ENCODE measurements around the gene STIM2.
"Not testable (repeated sequence)": the region's sequence is repeated elsewhere in the genome, so short reads cannot be mapped to it uniquely, and the experiment has no call there.

The STIM2 gene

DNA sequence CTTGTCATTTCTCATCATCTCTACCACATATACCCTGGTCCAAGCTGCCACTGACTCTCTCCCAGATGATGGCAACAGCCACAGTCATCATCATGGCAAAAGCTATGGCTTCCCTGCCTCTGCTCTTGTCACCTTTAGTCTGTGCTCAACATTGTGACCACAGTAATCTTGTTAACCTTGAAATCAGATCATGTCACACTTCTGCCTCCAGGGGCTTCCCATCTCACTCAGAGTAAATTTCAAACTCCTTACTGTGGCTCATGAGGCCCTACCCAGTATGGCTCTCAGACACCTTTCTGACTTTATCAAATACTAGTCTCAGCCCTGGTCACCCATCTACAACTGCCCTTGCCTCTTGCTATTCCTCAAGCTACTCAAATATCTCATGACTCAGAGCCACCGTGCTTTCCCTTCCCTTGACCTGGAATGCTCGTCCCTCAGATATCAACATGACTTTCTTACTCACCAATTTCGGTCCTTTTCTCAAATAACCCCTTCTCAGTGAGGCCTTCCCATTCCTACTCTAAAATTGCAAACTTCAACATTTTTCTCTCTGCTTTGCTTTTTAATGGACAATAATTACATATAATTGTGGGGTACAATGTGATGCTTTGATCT, 41.1 kb upstream of the STIM2 start:
- no peak for TF ChIP-seq CTCF (IDR thresholded peaks at IDR 0.05)
- no peak overlapping the region for H3K27ac ChIP-seq

GRCh38 chr4:26820346-26820745, 40.3 kb upstream of the STIM2 start:
- Histone ChIP-seq H3K4me3 (no peak overlapping the region), H3K27ac (no peak overlapping the region)
- no peak for TF ChIP-seq CTCF (IDR thresholded peaks at IDR 0.05)
- DNase-seq (ENCODE audit: low spot score) = no peak

More for the DNA sequence above, 41.1 kb upstream of the STIM2 start:
- no peak overlapping the region for H3K4me3 ChIP-seq
- no peak for DNase-seq (ENCODE audit: low spot score)

DNA sequence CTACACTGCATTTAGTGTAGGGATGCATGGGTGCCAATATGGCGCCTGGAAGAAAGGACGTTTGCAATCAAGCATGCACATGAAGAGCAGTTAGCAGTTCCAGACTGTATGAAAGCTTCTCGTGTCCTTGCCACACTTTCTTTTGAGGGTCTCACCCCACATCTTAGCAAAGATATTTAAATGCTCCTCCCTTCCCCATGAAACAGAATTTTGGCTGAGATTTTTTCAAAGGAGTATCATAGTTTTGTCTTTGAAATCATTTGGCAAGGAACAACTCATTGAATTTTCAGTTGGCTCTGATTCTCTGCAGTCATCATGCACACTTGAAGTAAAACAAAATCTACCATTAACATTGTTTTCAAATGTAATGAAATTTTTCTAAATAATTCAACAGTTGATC, 39.6 kb upstream of the STIM2 start:
- Histone ChIP-seq H3K27ac (no peak overlapping the region), H3K4me3 (no peak overlapping the region)
- TF ChIP-seq CTCF (IDR thresholded peaks at IDR 0.05) = no peak
- DNase-seq (ENCODE audit: low spot score) = no peak

DNA sequence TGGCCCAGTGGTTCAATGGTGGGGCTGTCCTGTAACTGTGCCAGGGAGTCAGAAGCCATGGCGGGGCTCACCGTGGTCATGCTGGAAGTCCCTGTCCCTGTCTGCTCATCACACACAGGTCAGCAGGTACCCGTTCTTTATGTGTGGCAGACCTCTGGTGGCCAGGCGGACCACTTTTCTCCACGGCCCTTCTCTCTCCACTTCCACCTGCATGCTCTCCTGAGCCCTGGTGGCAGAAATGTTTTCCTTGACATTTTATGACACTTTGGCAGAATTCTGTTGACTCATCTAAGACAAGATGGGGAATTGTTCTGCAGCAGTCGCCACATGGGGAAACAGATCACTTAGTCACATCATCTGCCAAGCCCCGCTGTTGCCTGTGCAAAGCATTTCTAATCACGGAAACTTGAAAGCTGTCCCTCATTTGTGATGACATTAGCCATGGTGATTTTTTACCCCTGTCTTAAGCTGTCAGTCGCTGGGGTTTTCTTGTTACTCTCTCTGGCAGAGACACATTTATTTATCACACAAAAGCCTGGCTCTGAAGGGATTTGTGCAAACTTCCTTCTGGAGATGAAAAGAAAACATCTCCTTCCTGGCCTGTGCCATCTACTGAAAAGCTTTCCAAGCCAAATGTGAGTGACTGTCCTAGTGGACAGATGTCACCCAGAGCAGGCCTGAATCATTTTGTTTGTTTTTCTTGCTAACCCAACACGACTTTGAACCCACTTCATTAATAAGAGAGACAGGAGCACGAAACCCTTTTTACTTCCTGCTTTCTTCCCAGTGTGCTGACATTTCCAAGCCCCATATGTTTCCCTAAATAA, 38.8 kb upstream of the STIM2 start:
- DNase-seq (ENCODE audit: low spot score) = no peak
- H3K27ac ChIP-seq = no peak overlapping the region
- no peak for TF ChIP-seq CTCF (IDR thresholded peaks at IDR 0.05)
- no peak overlapping the region for H3K4me3 ChIP-seq

- Histone ChIP-seq H3K27ac (no peak overlapping the region), H3K4me3 (no peak overlapping the region)
- DNase-seq (ENCODE audit: low spot score) = no peak
- TF ChIP-seq CTCF (IDR thresholded peaks at IDR 0.05) = no peak
These were observed 38.1 kb upstream of the STIM2 start for GRCh38 chr4:26822546-26822945.

DNA sequence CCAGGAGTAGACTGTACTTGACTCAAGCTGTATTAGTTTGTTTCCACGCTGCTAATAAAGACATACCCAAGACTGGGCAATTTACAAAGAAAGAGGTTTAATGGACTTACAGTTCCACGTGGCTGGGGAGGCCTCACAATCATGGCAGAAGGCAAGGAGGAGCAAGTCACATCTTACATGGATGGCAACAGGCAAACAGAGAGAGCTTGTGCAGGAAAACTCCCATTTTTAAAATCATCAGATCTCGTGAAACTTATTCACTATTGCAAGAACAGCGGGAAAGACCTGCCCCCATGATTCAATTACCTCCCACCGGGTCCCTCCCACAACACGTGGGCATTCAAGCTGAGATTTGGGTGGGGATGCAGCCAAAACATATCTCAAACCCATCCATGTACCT, 37.7 kb upstream of the STIM2 start:
- H3K27ac ChIP-seq; H3K4me3 ChIP-seq; DNase-seq (ENCODE audit: low spot score): not testable (repeated sequence)

- no peak for TF ChIP-seq CTCF (IDR thresholded peaks at IDR 0.05)
- no peak overlapping the region for H3K27ac ChIP-seq
- no peak overlapping the region for H3K4me3 ChIP-seq
- no peak for DNase-seq (ENCODE audit: low spot score)
These were observed 37.1 kb upstream of the STIM2 start for GRCh38 chr4:26823583-26823982.

All from coronary artery (tissue), 2 donors.